GM12878 (cell line): ENCODE data around the gene CYTH3. TPM values are rescaled to one million over a fixed set of nuclear protein-coding genes. Genes with fewer than 3 reads are reported as not detected.

ENCODE experiments used
- ATAC-seq: fragments of 200-7000 bp; cut with Tn5 transposase; 3 replicates; pipeline ENCODE4 v1.9.1; 2020; ENCODE audit warnings: mild to moderate bottlenecking, moderate library complexity
- BruUV-seq: library from RNA; stranded (reverse); fragments of 400-500 nt; replicated peaks from 2 replicates; lab custom pipeline; 2021; lab: Mats Ljungman, UMichigan
- CTCF ChIA-PET: fragments of 300-600 bp; sonication (Branson Sonifier 250); formaldehyde crosslinking; extraction: SDS; loops from one replicate; lab custom pipeline; 2021; ENCODE audit warnings: inconsistent platforms; lab: Yijun Ruan, JAX
- POLR2A ChIA-PET: fragments of 350-600 bp; formaldehyde crosslinking; extraction: SDS; loops from one replicate; lab custom pipeline; 2021; ENCODE audit warnings: inconsistent platforms; lab: Charles Lee
- RAD21 ChIA-PET: fragments of 300-600 bp; sonication (Branson Sonifier 250); formaldehyde crosslinking; loops from one replicate; lab custom pipeline; 2023; ENCODE audit warnings: antibody characterized with exemption; ENCODE audit not compliant: unreplicated experiment; lab: Charles Lee
- SMC1A ChIA-PET: fragments of 300-600 bp; sonication (Branson Sonifier 250); formaldehyde crosslinking; loops from one replicate; lab custom pipeline; 2023; ENCODE audit not compliant: unreplicated experiment, uncharacterized antibody; lab: Charles Lee
- DNase-seq: peaks from one replicate; pipeline ENCODE4 v3.0.0-alpha.2; 2011; ENCODE audit warnings: low read depth, low spot score
- FAIRE-seq: peaks from 3 replicates; lab custom pipeline; 2011; peaks lifted over from hg19 to GRCh38; lab: Jason Lieb, UNC
- H2AFZ ChIP-seq: 2 replicates; pipeline ENCODE4 v1.6.0; 2011; ENCODE audit warnings: low read depth, low read length, control low read depth; ENCODE audit not compliant: control insufficient read depth
- H3K27ac ChIP-seq: 2 replicates; pipeline ENCODE4 v1.5.1; 2011; ENCODE audit warnings: control low read depth; ENCODE audit not compliant: control insufficient read depth, insufficient read depth
- H3K27me3 ChIP-seq, 2 experiments: replicated peaks in 1 of 2; 2 replicates each; pipeline versions ENCODE4 v1.6.0 to v1.6.1; 2011; ENCODE audit warnings: low read length in 1 of 2; ENCODE audit not compliant: control insufficient read depth in 2 of 2, insufficient read depth in 2 of 2
- H3K36me3 ChIP-seq, 2 experiments: 2 replicates each; pipeline ENCODE4 v1.5.1; 2011; ENCODE audit warnings: low read length in 1 of 2; ENCODE audit not compliant: control insufficient read depth in 2 of 2, insufficient read depth in 2 of 2
- H3K4me1 ChIP-seq: 2 replicates; pipeline ENCODE4 v1.6.1; 2011; ENCODE audit warnings: mild to moderate bottlenecking, low read length, moderate library complexity, mixed read lengths; ENCODE audit not compliant: control insufficient read depth, insufficient read depth
- H3K4me2 ChIP-seq: 2 replicates; pipeline ENCODE4 v1.6.0; 2011; ENCODE audit warnings: control low read depth; ENCODE audit not compliant: control insufficient read depth, insufficient read depth
- H3K4me3 ChIP-seq: fragments of 200-600 bp; sonication (generic); 2 replicates; pipeline ENCODE4 v1.5.1; 2016
- H3K79me2 ChIP-seq: 2 replicates; pipeline ENCODE4 v1.6.0; 2011; ENCODE audit warnings: low read length; ENCODE audit not compliant: control insufficient read depth, insufficient read depth
- H3K9ac ChIP-seq: 2 replicates; pipeline ENCODE4 v1.8.0; 2011; ENCODE audit warnings: low read length, control low read depth, mixed read lengths; ENCODE audit not compliant: control insufficient read depth, insufficient read depth
- H3K9me3 ChIP-seq: replicated peaks from 3 replicates; pipeline ENCODE4 v1.5.1; 2011; ENCODE audit warnings: mild to moderate bottlenecking, low read length; ENCODE audit not compliant: control insufficient read depth, insufficient read depth
- H4K20me1 ChIP-seq: 2 replicates; pipeline ENCODE4 v1.6.0; 2011; ENCODE audit not compliant: control insufficient read depth, insufficient read depth
- ATF7 ChIP-seq: fragments of 450-650 bp; IDR thresholded peaks from 2 replicates; pipeline ENCODE4 v1.6.1; 2016; ENCODE audit warnings: low read depth, mild to moderate bottlenecking
- CBFB ChIP-seq: IDR thresholded peaks from 2 replicates; pipeline ENCODE4 v1.6.1; 2016; ENCODE audit warnings: antibody characterized with exemption, low read depth
- IRF4 ChIP-seq: IDR thresholded peaks from 2 replicates; pipeline ENCODE4 v1.6.1; 2011; ENCODE audit warnings: low read depth, low read length
- JUNB ChIP-seq: IDR thresholded peaks from 2 replicates; pipeline ENCODE4 v1.6.1; 2016; ENCODE audit warnings: antibody characterized with exemption, mild to moderate bottlenecking
- JUND ChIP-seq: IDR thresholded peaks from 2 replicates; pipeline ENCODE4 v1.6.1; 2012; ENCODE audit warnings: low read depth, mild to moderate bottlenecking, low read length, improper control_type of control experiment, moderate library complexity
- MEF2B ChIP-seq: fragments of 450-650 bp; IDR thresholded peaks from 2 replicates; pipeline ENCODE4 v1.6.1; 2018; ENCODE audit warnings: mild to moderate bottlenecking, moderate library complexity; ENCODE audit not compliant: partially characterized antibody, poor library complexity, severe bottlenecking
- MTA3 ChIP-seq: IDR thresholded peaks from 2 replicates; pipeline ENCODE4 v1.6.1; 2012; ENCODE audit warnings: low read length, inconsistent platforms, borderline replicate concordance
- MXI1 ChIP-seq: fragments of 150-350 bp; IDR thresholded peaks from 2 replicates; pipeline ENCODE4 v1.6.1; 2011; ENCODE audit warnings: low read depth, mild to moderate bottlenecking, inconsistent platforms, low read length, improper control_type of control experiment
- NFIC ChIP-seq: IDR thresholded peaks from 2 replicates; pipeline ENCODE4 v1.6.1; 2012; ENCODE audit warnings: low read depth, mild to moderate bottlenecking, inconsistent platforms, low read length, moderate library complexity
- NFYA ChIP-seq: IDR thresholded peaks from 2 replicates; pipeline ENCODE4 v1.6.1; 2011; ENCODE audit warnings: low read depth, mild to moderate bottlenecking, low read length, improper control_type of control experiment, borderline replicate concordance
- NR2F1 ChIP-seq: fragments of 450-650 bp; conservative IDR thresholded peaks from 2 replicates; pipeline ENCODE4 v1.6.1; 2017; ENCODE audit warnings: mild to moderate bottlenecking
- RFX5 ChIP-seq: IDR thresholded peaks from 2 replicates; pipeline ENCODE4 v1.6.1; 2011; ENCODE audit warnings: low read depth, low read length, improper control_type of control experiment
- SP1 ChIP-seq: IDR thresholded peaks from one replicate; pipeline ENCODE4 v1.6.1; 2011; ENCODE audit warnings: low read depth, low read length
- SRF ChIP-seq, 2 experiments: IDR thresholded peaks; 2 replicates each; pipeline ENCODE4 v1.6.1; 2011; ENCODE audit warnings: low read depth in 2 of 2, low read length in 2 of 2, mild to moderate bottlenecking in 1 of 2, moderate library complexity in 1 of 2
- SUPT20H ChIP-seq: IDR thresholded peaks from 2 replicates; pipeline ENCODE4 v1.6.1; 2011; ENCODE audit warnings: low read depth, mild to moderate bottlenecking, low read length, moderate library complexity, borderline replicate concordance; ENCODE audit not compliant: control insufficient read depth
- WGBS: methylation state at CpG from one replicate; pipeline ENCODE4 v1.1.6; 2016; ENCODE audit warnings: low lambda C conversion rate; ENCODE audit not compliant: insufficient replicate concordance, insufficient coverage; ENCODE audit errors: missing lambda C conversion rate; 5-methylcytosine and 5-hydroxymethylcytosine counted together
- in situ Hi-C: fragments of 300-500 bp; cut with MboI; formaldehyde crosslinking; loops from 9 replicates; pipeline ENCODE4 v1.14.3; 2018; ENCODE audit warnings: mixed read lengths
- intact Hi-C: fragments of 100-400 bp; cut with micrococcal nuclease; formaldehyde crosslinking; loops from one replicate; pipeline ENCODE4 v1.14.2; 2022; ENCODE audit not compliant: unreplicated experiment
- polyA plus RNA-seq, 11 experiments: library from polyadenylated mRNA; depleted of rRNA in 4 of 11; unstranded in 6 of 11; stranded (reverse) in 5 of 11; fragments of >200 nt; fragmentation: Nextera tagmentation in 4 of 11; fragmentation: Illumina TruSeq in 1 of 11; extraction: Ambion mirVana in 4 of 11; extraction: Trizol in 1 of 11; gene quantifications; 1 replicate in 1 of 11; 2 replicates in 10 of 11; pipeline versions ENCODE4 v1.2.1 to v1.2.3, GENCODE V29; 2011 to 2016; ENCODE audit warnings: inconsistent platforms in 2 of 11, missing spikeins in 2 of 11, low read depth in 1 of 11
- total RNA-seq, 4 experiments: library from RNA; depleted of rRNA in 3 of 4; stranded (reverse); fragments of >200 nt in 3 of 4; fragmentation: Illumina TruSeq in 1 of 4; extraction: Trizol in 1 of 4; gene quantifications; 2 replicates each; pipeline versions ENCODE4 v1.2.1 to v1.2.3, GENCODE V29; 2013 to 2021
- TF ChIP-seq, protein P1 (sequence below): fragments of 450-650 bp; IDR thresholded peaks from 2 replicates; pipeline ENCODE4 v1.6.1; 2017; ENCODE audit warnings: antibody characterized with exemption, mild to moderate bottlenecking, moderate library complexity
- TF ChIP-seq, protein P2 (sequence below): fragments of 150-350 bp; IDR thresholded peaks from 2 replicates; pipeline ENCODE4 v1.6.1; 2016; ENCODE audit warnings: low read depth, low read length

Gene CYTH3
- total and polyA plus RNA-seq, 10 of the 15 experiments (the other 5 are each of a cell fraction or from before 2014, with no cell fraction given), result 0.45 to 28.2 (median 15.7) TPM

DNA sequence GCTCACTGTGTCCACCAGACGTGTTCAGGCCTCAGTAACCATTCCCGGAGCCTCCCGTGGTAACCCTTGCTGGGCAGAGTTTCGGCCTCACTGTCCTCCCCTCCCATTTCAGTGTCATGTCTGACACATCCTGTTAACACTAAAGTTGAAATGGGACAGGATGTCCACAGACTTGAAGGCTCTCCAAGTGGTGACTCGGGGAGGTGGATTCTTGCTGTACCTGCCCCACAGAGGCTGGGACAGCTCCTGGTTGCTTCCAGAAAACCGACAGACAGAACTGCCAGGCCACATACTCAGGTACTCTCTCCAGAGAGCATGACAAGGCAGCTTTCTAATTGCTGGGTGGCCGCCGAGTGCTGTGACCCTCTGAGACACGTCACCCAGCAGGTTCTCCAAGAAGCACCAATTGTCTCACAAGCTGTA is 17.9 kb upstream of the CYTH3 start (continued):
- no peak for TF ChIP-seq RFX5
- no peak for TF ChIP-seq MTA3
- TF ChIP-seq, protein P1, sequence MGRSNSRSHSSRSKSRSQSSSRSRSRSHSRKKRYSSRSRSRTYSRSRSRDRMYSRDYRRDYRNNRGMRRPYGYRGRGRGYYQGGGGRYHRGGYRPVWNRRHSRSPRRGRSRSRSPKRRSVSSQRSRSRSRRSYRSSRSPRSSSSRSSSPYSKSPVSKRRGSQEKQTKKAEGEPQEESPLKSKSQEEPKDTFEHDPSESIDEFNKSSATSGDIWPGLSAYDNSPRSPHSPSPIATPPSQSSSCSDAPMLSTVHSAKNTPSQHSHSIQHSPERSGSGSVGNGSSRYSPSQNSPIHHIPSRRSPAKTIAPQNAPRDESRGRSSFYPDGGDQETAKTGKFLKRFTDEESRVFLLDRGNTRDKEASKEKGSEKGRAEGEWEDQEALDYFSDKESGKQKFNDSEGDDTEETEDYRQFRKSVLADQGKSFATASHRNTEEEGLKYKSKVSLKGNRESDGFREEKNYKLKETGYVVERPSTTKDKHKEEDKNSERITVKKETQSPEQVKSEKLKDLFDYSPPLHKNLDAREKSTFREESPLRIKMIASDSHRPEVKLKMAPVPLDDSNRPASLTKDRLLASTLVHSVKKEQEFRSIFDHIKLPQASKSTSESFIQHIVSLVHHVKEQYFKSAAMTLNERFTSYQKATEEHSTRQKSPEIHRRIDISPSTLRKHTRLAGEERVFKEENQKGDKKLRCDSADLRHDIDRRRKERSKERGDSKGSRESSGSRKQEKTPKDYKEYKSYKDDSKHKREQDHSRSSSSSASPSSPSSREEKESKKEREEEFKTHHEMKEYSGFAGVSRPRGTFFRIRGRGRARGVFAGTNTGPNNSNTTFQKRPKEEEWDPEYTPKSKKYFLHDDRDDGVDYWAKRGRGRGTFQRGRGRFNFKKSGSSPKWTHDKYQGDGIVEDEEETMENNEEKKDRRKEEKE, result no peak

DNA sequence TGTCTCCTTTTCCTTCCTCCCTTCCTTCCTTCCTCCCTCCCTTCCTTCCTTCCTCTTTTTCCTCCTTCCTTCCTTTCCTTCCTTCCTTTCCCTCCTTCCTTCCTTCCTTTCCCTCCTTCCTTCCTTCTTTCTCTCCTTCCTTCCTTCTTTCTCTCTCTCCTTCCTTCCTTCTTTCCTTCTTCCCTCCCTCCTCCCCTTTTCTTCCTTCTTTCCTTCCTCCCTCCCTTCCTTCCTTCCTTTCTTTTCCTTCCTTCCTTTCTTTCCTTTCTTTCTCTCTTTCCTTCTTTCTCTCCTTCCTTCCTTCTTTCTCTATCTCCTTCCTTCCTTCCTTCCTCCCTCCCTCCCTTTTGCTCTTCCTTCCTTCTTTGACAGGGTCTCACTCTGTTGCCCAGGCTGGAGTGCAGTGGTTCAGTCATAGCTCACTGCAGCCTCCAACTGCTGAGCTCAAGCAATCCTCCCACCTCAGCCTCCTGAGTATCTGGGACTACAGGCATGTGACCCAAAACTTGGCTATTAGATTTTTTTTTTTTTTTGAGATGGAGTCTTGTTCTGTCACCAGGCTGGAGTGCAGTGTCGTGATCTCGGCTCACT is 15.9 kb upstream of the CYTH3 start:
- ChIA-PET CTCF (interaction anchor here (0.6 kb wide), 1 partner anchor 132 kb away, joined by 5 read pairs; no protein-coding TSS in a partner anchor), RAD21 (interaction anchor here (0.6 kb wide), 1 partner anchor 40 kb away, joined by 3 read pairs; no protein-coding TSS in a partner anchor), SMC1A (no interaction called here), POLR2A (no interaction called here)
- in situ Hi-C loops (no loop called here), intact Hi-C loops (no loop called here)
- Histone ChIP-seq H2AFZ (no peak overlapping the region), H3K9me3 (no peaks in the 10 kb centered on the region; the same call in 2 of the 3 replicates), H3K9ac (no peak overlapping the region), H3K27me3 (no peaks in the 10 kb centered on the region), H3K4me2 (no peak overlapping the region), H3K36me3 (no peaks in the 10 kb centered on the region), H3K4me3 (no peak overlapping the region), H3K4me1 (no peaks in the 10 kb centered on the region), H3K27ac (no peak overlapping the region), H3K79me2 (no peaks in the 10 kb centered on the region), H4K20me1 (no peaks in the 10 kb centered on the region)
- WGBS, result 87% methylated on average over 2 of the region's 2 CpGs
- no peak for FAIRE-seq
- DNase-seq, result no peak
- ATAC-seq, result no peak
- no TSS peak for BruUV-seq
- TF ChIP-seq SP1, result no peak
- no peak for TF ChIP-seq MXI1
- no peak for TF ChIP-seq NFYA
- TF ChIP-seq ATF7, result no peak
- no peak for TF ChIP-seq JUNB
- no peak for TF ChIP-seq IRF4
- TF ChIP-seq NFIC, result no peak
- TF ChIP-seq CBFB, result no peak
- TF ChIP-seq NR2F1, result no peak
- TF ChIP-seq MEF2B, result no peak
- TF ChIP-seq SRF (IDR thresholded peaks at IDR 0.05; ENCODE audit: low read depth in 2 of 2, low read length in 2 of 2), result no peak
- no peak for TF ChIP-seq SUPT20H
- TF ChIP-seq, protein P2, sequence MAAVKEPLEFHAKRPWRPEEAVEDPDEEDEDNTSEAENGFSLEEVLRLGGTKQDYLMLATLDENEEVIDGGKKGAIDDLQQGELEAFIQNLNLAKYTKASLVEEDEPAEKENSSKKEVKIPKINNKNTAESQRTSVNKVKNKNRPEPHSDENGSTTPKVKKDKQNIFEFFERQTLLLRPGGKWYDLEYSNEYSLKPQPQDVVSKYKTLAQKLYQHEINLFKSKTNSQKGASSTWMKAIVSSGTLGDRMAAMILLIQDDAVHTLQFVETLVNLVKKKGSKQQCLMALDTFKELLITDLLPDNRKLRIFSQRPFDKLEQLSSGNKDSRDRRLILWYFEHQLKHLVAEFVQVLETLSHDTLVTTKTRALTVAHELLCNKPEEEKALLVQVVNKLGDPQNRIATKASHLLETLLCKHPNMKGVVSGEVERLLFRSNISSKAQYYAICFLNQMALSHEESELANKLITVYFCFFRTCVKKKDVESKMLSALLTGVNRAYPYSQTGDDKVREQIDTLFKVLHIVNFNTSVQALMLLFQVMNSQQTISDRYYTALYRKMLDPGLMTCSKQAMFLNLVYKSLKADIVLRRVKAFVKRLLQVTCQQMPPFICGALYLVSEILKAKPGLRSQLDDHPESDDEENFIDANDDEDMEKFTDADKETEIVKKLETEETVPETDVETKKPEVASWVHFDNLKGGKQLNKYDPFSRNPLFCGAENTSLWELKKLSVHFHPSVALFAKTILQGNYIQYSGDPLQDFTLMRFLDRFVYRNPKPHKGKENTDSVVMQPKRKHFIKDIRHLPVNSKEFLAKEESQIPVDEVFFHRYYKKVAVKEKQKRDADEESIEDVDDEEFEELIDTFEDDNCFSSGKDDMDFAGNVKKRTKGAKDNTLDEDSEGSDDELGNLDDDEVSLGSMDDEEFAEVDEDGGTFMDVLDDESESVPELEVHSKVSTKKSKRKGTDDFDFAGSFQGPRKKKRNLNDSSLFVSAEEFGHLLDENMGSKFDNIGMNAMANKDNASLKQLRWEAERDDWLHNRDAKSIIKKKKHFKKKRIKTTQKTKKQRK, result no peak
- TF ChIP-seq JUND, result no peak
